ENCODE results near the gene CDYL2. TPM values are rescaled to one million over a fixed set of nuclear protein-coding genes. Genes with fewer than 3 reads are reported as not detected.

The CDYL2 gene
- total RNA-seq, 4 donors from 2014 or later: 5.9 to 13.5 (median 9.2) TPM

GRCh38 chr16:80720804-80721371, 83.5 kb downstream of the CDYL2 start:
- no peak for TF ChIP-seq CTCF (IDR thresholded peaks at IDR 0.05; ENCODE audit: low read depth)

GRCh38 chr16:80719573-80719972, 84.8 kb downstream of the CDYL2 start:
- no peak for TF ChIP-seq CTCF (IDR thresholded peaks at IDR 0.05; ENCODE audit: low read depth)

GRCh38 chr16:80718480-80719220, 85.7 kb downstream of the CDYL2 start:
- TF ChIP-seq CTCF (IDR thresholded peaks at IDR 0.05; ENCODE audit: low read depth): no peak

GRCh38 chr16:80717611-80718010, 86.8 kb downstream of the CDYL2 start:
- no peak for TF ChIP-seq CTCF (IDR thresholded peaks at IDR 0.05; ENCODE audit: low read depth)

GRCh38 chr16:80716564-80717139, 87.7 kb downstream of the CDYL2 start:
- TF ChIP-seq CTCF (IDR thresholded peaks at IDR 0.05; ENCODE audit: low read depth): no peak

- TF ChIP-seq CTCF (IDR thresholded peaks at IDR 0.05; ENCODE audit: low read depth): no peak
These were observed 93.0 kb downstream of the CDYL2 start for GRCh38 chr16:80711406-80711805.

GRCh38 chr16:80710918-80711317, 93.5 kb downstream of the CDYL2 start:
- no peak for TF ChIP-seq CTCF (IDR thresholded peaks at IDR 0.05; ENCODE audit: low read depth)
